ENCODE results near the gene ASCC1. TPM values are rescaled to one million over a fixed set of nuclear protein-coding genes. Genes with fewer than 3 reads are reported as not detected.

Gene ASCC1
- total and polyA plus RNA-seq, 2 of the 4 experiments (the other 2 are of a cell fraction): 15.9 to 21.0 TPM

DNA sequence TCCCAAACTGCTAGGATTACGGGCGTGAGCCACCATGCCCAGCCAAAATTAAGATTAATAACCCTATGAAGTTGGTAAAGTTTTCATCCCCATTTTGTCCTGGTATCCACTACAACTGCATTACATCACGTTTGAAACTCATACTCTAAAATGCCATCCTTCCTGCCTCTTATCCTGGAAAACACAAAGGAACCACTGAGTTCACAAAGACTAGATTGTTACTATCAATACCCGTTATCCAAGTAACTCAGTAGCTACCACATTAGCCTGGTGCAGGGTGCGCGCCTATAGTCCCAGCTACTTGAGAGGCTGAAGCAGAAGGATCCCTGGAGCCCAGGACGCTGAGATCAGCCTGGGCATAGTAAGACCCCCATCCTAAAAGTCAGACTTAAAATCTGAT lies 63.8 kb downstream of the ASCC1 start:
- TF ChIP-seq, protein P1, sequence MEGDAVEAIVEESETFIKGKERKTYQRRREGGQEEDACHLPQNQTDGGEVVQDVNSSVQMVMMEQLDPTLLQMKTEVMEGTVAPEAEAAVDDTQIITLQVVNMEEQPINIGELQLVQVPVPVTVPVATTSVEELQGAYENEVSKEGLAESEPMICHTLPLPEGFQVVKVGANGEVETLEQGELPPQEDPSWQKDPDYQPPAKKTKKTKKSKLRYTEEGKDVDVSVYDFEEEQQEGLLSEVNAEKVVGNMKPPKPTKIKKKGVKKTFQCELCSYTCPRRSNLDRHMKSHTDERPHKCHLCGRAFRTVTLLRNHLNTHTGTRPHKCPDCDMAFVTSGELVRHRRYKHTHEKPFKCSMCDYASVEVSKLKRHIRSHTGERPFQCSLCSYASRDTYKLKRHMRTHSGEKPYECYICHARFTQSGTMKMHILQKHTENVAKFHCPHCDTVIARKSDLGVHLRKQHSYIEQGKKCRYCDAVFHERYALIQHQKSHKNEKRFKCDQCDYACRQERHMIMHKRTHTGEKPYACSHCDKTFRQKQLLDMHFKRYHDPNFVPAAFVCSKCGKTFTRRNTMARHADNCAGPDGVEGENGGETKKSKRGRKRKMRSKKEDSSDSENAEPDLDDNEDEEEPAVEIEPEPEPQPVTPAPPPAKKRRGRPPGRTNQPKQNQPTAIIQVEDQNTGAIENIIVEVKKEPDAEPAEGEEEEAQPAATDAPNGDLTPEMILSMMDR (conservative IDR thresholded peaks at IDR 0.05; ENCODE audit: low read depth, low read length): no peak
- TF ChIP-seq FOS (IDR thresholded peaks at IDR 0.05; ENCODE audit: low read depth, low read length) (no peak), CHD1 (IDR thresholded peaks at IDR 0.05; ENCODE audit: low read depth, low read length) (no peak), MXI1 (IDR thresholded peaks at IDR 0.05; ENCODE audit: borderline replicate concordance, low read depth, low read length) (no peak), CEBPB (IDR thresholded peaks at IDR 0.05; ENCODE audit: low read depth, low read length) (no peak), MAFK (IDR thresholded peaks at IDR 0.05; ENCODE audit: low read depth, low read length) (no peak), BHLHE40 (IDR thresholded peaks at IDR 0.05; ENCODE audit: low read depth, low read length) (no peak), RCOR1 (IDR thresholded peaks at IDR 0.05; ENCODE audit: insufficient replicate concordance, low read length) (no peak), POLR2A (IDR thresholded peaks at IDR 0.05; ENCODE audit: low read depth, low read length) (no peak), SMC3 (IDR thresholded peaks at IDR 0.05; ENCODE audit: low read depth, low read length) (no peak), RFX5 (IDR thresholded peaks at IDR 0.05; ENCODE audit: low read depth, low read length) (no peak), MAZ (IDR thresholded peaks at IDR 0.05; ENCODE audit: borderline replicate concordance, low read depth, low read length) (no peak)
- TF ChIP-seq, protein P2, sequence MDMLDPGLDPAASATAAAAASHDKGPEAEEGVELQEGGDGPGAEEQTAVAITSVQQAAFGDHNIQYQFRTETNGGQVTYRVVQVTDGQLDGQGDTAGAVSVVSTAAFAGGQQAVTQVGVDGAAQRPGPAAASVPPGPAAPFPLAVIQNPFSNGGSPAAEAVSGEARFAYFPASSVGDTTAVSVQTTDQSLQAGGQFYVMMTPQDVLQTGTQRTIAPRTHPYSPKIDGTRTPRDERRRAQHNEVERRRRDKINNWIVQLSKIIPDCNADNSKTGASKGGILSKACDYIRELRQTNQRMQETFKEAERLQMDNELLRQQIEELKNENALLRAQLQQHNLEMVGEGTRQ (IDR thresholded peaks at IDR 0.05; ENCODE audit: low read depth, low read length): no peak
- no TSS peak for BruUV-seq (replicated peaks)
- intact Hi-C loops (cut with micrococcal nuclease): no loop called here
- in situ Hi-C loops (cut with MboI; ENCODE audit: low sequenced_read_pairs): no loop called here
- no peaks in the 10 kb centered on the region for H4K20me1 ChIP-seq (ENCODE audit: insufficient read depth, low read length)
- H2AK9ac ChIP-seq (replicated peaks; ENCODE audit: low read depth, low read length, poor library complexity): no peak overlapping the region
- no peaks in the 10 kb centered on the region for H3K9me1 ChIP-seq (ENCODE audit: insufficient read depth, low read length)
- no peak overlapping the region for H4K91ac ChIP-seq (ENCODE audit: insufficient read depth, low read depth, low read length)
- no peak overlapping the region for H2AFZ ChIP-seq (replicated peaks; ENCODE audit: low read length, poor library complexity)
- no peak overlapping the region for H3K23ac ChIP-seq (ENCODE audit: low read depth, low read length)
- H3K18ac ChIP-seq (ENCODE audit: low read depth, low read length): no peak overlapping the region
- no peak overlapping the region for H2BK5ac ChIP-seq (ENCODE audit: low read depth, low read length, poor library complexity, severe bottlenecking)
- ChIA-PET CTCF (no interaction called here), POLR2A (ENCODE audit: unreplicated experiment) (no interaction called here)
- no peak overlapping the region for H3K14ac ChIP-seq (replicated peaks; ENCODE audit: low read depth, low read length)
- 90% methylated on average over 1 of the region's 7 CpGs; no CpG with 5 or more reads in 1 of the 2 experiments for WGBS, 2 experiments (ENCODE audit: extremely low coverage in 2 of 2, insufficient read length in 1 of 2)
- no peak overlapping the region for H2AK5ac ChIP-seq (ENCODE audit: low read depth, low read length)
- H3K36me3 ChIP-seq (ENCODE audit: control insufficient read depth, insufficient read depth, low read length): peaks cover 3% of the 10 kb centered on the region; the same call in 1 of the 2 replicates
- dilution Hi-C loops (cut with HindIII; ENCODE audit: low sequenced_read_pairs, unreplicated experiment): no loop called here
- no peaks in the 10 kb centered on the region for H3K79me1 ChIP-seq (ENCODE audit: low read depth in 1 of 2, low read length in 2 of 2)
- no peak overlapping the region for H3K27ac ChIP-seq (ENCODE audit: insufficient read depth, low read length)
- H2BK120ac ChIP-seq (ENCODE audit: low read depth, low read length): no peak overlapping the region
- no peak overlapping the region for H3K4ac ChIP-seq (ENCODE audit: low read depth, low read length)
- H3K4me2 ChIP-seq (ENCODE audit: low read depth, low read length): no peak overlapping the region
- no peaks in the 10 kb centered on the region for H3K4me1 ChIP-seq (ENCODE audit: control insufficient read depth, insufficient read depth, low read length)
- no peak overlapping the region for H3K9ac ChIP-seq (ENCODE audit: low read depth, low read length)
- H3K27me3 ChIP-seq (ENCODE audit: control insufficient read depth, insufficient read depth, low read length): no peaks in the 10 kb centered on the region
- ATAC-seq (ENCODE audit: low read depth): no peak
- no peak overlapping the region for H4K5ac ChIP-seq (ENCODE audit: low read depth, low read length)
- H3K4me3 ChIP-seq (ENCODE audit: insufficient read depth, low read depth, low read length): no peak overlapping the region
- H2BK20ac ChIP-seq (ENCODE audit: low read depth, low read length): no peak overlapping the region
- H2BK15ac ChIP-seq (ENCODE audit: low read depth, low read length): no peak overlapping the region
- no peaks in the 10 kb centered on the region for H3K9me3 ChIP-seq (ENCODE audit: control insufficient read depth, insufficient read depth, low read length)
- H4K8ac ChIP-seq (ENCODE audit: low read depth in 2 of 2, low read length in 2 of 2): no peak overlapping the region
- H3K56ac ChIP-seq (ENCODE audit: extremely low read depth, insufficient read depth, low read length): no peak overlapping the region
- DNase-seq: no peak

All from IMR-90 (cell line).